HG03439 (cell line): ENCODE results near the gene SLC25A6.
"Not testable (repeated sequence)": the region's sequence is repeated elsewhere in the genome, so short reads cannot be mapped to it uniquely, and the experiment has no call there.

Experiments used
- ATAC-seq: cut with Tn5 transposase; IDR thresholded peaks from one replicate; pipeline ENCODE4 v1.9.1; 2021; ENCODE audit warnings: mild to moderate bottlenecking, moderate library complexity; ENCODE audit not compliant: unreplicated experiment

Gene SLC25A6

DNA sequence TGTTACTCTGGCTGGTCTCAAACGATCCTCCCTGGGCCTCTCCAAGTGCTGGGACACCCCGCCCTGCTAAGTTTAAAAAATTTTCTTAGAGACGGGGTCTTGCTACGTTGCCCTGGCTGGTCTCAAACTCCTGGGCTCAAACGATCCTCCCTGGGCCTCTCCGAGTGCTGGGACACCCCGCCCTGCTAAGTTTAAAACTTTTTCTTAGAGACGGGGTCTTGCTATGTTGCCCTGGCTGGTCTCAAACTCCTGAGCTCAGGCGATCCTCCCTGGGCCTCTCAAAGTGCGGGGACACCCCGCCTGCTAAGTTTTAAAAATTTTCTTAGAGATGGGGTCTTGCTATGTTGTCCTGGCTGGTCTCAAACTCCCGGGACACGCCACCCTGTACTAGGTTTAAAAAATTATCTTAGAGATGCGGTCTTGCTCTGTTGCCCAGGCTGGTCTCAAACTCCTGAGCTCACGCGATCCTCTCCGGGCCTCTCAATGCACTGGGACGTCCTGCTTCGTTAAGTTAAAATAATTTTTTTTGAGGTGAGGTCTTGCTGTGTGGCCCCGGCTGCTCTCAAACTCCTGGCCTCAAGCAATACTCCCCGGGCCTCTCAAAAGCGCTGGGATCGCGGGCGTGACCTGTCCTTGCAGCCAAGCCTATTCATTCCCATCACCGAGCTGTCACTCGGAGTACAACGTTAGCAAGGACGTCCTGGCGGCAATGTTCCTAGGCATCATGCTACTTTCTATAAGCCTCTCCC is 1.1 kb downstream of the SLC25A6 start:
- ATAC-seq = no peak

DNA sequence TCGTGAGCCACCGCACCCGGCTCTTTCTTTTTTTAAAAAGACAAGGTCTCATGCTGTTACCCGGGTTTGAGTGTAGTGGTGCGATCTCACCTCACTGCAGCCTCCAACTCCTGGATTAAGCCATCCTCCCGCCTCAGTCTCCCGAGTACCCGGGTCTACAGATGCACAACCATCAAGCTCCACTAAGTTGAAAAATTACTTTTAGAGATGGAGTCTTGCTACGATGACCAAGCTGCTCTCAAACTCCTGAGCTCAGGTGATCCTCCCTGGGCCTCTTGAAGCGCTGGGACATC is 2.0 kb downstream of the SLC25A6 start:
- no peak for ATAC-seq

GRCh38 chrX:1389181-1389992 is 2.5 kb downstream of the SLC25A6 start:
- ATAC-seq = no peak

GRCh38 chrX:1388651-1389050 is 3.3 kb downstream of the SLC25A6 start:
- no peak for ATAC-seq

- ATAC-seq = no peak
Measured at GRCh38 chrX:1387141-1387776, 4.7 kb downstream of the SLC25A6 start.

DNA sequence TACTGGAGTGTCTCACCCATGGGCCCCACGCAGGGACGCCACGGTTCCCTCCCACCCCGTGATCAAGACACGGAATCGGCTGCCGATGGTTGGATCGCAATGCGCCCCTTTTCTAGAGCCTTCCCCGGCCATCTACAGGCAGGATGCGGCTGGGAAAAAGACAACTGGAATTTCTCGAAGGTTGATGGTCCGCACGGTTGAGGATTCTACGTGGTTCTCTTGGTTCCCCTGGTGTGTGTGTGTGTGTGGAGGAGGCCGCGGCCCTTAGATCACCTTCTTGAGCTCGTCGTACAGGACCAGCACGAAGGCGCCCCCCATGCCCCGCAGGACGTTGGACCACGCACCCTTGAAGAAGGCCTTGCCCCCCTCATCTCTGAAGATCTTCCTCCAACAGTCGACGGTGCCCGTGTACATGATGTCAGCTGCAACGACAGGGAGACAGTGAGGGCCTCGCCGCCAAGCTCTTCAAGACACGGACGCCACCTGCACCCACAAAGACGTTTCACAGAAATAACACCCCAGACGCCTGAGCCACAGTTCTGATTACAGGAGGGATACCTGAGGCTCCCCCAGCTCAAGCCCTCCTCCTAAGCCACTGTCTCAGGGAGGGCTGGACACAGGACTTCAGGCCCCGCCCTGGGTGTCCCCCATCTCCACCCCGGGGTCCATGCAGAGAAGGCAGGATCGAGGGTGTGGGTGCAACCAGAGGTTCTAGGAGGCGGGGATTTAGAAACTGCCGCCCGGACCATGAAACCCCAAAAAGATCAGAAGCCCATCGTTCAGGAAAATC is 5.4 kb downstream of the SLC25A6 start:
- ATAC-seq = no peak

- ATAC-seq = no peak
Measured at GRCh38 chrX:1385253-1386223, 6.4 kb downstream of the SLC25A6 start.

DNA sequence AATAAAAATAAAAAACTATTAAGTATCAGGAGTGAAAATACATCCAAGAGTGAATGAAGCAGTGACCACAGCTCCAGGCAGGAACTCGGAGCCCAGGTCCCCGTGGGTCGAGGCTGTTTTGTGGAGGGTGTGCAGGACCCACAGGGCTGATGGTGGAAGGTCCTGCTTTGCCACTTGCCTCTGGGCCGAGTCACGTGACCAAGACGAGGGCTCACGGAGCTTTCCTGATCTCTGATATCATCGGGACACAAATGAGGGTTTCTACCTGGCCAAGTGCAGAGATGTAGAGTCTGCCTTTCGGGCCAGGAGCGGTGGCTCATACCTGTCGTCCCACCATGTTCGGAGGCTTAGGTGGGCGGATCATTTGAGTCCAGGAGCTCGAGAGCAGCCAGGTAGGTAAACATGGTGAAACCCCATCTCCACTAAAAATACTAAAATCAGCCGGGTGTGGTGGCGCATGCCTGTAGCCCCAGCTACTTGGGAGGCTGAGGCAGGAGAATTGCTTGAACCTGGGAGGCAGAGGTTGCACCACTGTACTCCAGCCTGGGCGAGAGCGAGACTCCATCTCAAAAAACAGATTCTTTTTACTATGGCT is 7.2 kb downstream of the SLC25A6 start:
- no peak for ATAC-seq

DNA sequence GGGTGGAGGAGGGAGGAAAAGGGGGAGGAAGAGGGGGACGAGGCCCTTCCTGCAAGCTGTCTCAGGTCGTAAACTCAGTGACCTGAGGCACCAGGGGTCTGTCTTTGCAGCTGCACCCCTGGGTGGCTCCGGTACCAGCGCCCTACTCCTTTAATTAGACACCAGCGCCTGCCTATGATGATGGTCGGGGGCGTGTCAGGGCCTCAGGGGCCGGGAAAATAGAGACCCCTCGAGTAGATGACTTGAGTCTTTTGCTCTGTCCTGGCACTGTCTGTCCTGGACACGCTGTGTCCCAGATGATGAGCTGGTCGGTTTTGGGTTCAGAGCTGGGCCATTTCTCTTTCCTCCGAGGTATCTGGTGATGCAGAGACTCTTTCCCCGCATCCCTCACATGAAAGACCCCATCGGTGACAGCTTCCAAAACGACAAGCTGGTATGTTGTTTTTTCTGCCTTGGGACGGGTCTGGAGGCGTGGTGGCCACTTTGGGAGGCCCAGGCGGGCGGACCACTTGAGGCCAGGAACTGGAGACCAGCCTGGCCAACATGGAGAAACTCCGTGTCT is 11.2 kb downstream of the SLC25A6 start:
- no peak for ATAC-seq

GRCh38 chrX:1378306-1378759 is 13.6 kb downstream of the SLC25A6 start:
- ATAC-seq = no peak

- no peak for ATAC-seq
Measured at GRCh38 chrX:1368385-1368698, 23.6 kb downstream of the SLC25A6 start.

- not testable (repeated sequence) for ATAC-seq
Measured at GRCh38 chrX:1366363-1366762, 25.6 kb downstream of the SLC25A6 start.

- no peak for ATAC-seq
Measured at GRCh38 chrX:1361910-1362309, 30.0 kb downstream of the SLC25A6 start.

DNA sequence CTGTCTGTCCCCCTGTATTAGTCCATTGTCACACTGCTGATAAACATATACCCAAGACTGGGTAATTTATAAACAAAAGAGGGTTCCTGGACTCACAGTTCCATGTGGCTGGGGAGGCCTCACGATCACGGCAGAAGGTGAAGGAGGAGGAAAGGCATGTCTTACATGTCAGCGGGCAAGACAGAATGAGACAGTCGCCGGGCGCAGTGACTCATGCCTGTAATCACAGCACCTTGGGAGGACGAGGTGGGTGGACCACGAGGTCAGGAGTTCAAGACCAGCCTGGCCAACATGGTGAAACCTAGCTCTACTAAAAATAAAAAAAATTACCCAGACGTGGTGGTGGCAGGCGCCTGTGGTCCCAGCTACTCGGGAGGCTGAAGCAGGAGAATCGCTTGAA is 30.6 kb downstream of the SLC25A6 start:
- no peak for ATAC-seq

DNA sequence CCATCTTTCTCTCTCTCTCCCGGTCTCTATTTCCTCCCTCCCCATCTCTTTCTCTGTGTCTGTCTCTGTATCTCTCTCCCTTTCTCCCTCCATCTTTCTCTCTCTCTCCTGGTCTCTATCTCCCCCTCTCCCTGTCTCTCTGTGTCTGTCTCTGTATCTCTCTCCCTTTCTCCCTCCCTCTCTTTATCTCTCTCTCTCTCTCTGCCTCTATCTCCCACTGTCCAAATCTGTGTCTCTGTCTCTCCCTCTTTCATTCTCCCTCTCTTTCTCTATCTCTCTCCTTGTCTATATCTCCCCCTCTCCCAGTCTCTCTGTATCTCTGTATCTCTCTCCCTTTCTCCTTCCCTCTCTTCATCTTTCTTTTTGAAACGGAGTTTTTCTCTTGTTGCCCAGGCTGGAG is 31.7 kb downstream of the SLC25A6 start:
- no peak for ATAC-seq

GRCh38 chrX:1359477-1359873 is 32.4 kb downstream of the SLC25A6 start:
- no peak for ATAC-seq

GRCh38 chrX:1358793-1359476 is 33.0 kb downstream of the SLC25A6 start:
- ATAC-seq = no peak

DNA sequence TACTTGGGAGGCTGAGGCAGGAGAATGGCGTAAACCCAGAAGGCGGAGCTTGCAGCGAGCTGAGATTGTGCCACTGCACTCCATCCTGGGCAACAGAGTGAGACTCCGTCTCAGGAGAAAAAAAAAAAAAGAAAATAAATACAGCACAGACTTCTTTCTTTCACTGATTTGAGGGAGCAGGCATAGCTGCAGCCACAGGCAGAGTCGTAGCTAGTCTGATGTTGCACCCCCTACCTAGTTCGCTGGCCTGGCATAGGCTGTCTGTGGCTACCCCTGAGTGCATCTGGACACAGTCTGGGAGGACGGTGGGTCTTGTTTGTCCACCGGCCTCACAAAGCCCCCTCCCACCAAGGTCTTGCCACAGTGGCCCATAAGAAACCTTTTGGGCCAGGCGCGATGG is 33.9 kb downstream of the SLC25A6 start:
- ATAC-seq = no peak
